H1 (cell line): ENCODE results near the gene CHRM3. TPM values are rescaled to one million over a fixed set of nuclear protein-coding genes. Genes with fewer than 3 reads are reported as not detected.

ENCODE experiments used
- CTCF ChIA-PET: fragments of 300-600 bp; sonication (Branson Sonifier 250); formaldehyde crosslinking; loops from one replicate; lab custom pipeline; 2021; ENCODE audit not compliant: partially characterized antibody; lab: Charles Lee
- POLR2A ChIA-PET: fragments of 300-600 bp; sonication (Branson Sonifier 250); formaldehyde crosslinking; loops from one replicate; lab custom pipeline; 2021; ENCODE audit warnings: inconsistent platforms; ENCODE audit not compliant: partially characterized antibody; lab: Charles Lee
- DNase-seq, 2 experiments: peaks; one replicate each; pipeline versions ENCODE4 v3.0.0 to v3.0.0-alpha.2; 2010 to 2022; ENCODE audit warnings: low spot score in 2 of 2, low read depth in 1 of 2, mixed read lengths in 1 of 2
- FAIRE-seq: peaks from 2 replicates; lab custom pipeline; 2011; peaks lifted over from hg19 to GRCh38; lab: Jason Lieb, UNC
- H2AFZ ChIP-seq: 2 replicates; pipeline ENCODE4 v1.8.1; 2012; ENCODE audit warnings: low read length, inconsistent platforms
- H2AK5ac ChIP-seq: 2 replicates; pipeline ENCODE4 v1.6.1; 2013; ENCODE audit warnings: low read depth, low read length
- H2BK120ac ChIP-seq: replicated peaks from 2 replicates; pipeline ENCODE3; 2013; ENCODE audit warnings: low read depth, low read length, inconsistent platforms
- H2BK12ac ChIP-seq: 2 replicates; pipeline ENCODE4 v1.6.1; 2013; ENCODE audit warnings: low read depth, low read length
- H2BK15ac ChIP-seq: 2 replicates; pipeline ENCODE4 v1.6.1; 2013; ENCODE audit warnings: low read length
- H2BK20ac ChIP-seq: 2 replicates; pipeline ENCODE4 v1.6.1; 2013; ENCODE audit warnings: low read length
- H2BK5ac ChIP-seq: 2 replicates; pipeline ENCODE4 v1.6.1; 2013; ENCODE audit warnings: low read depth, low read length
- H3K14ac ChIP-seq: 2 replicates; pipeline ENCODE4 v1.6.1; 2013; ENCODE audit warnings: inconsistent platforms; ENCODE audit not compliant: insufficient read length
- H3K18ac ChIP-seq: 2 replicates; pipeline ENCODE4 v1.6.1; 2013; ENCODE audit warnings: low read length; ENCODE audit errors: extremely low read depth
- H3K23ac ChIP-seq: 2 replicates; pipeline ENCODE4 v1.6.1; 2013; ENCODE audit warnings: inconsistent platforms; ENCODE audit not compliant: insufficient read length
- H3K23me2 ChIP-seq: 2 replicates; pipeline ENCODE4 v1.6.1; 2013; ENCODE audit warnings: low read depth, low read length
- H3K27ac ChIP-seq: 2 replicates; pipeline ENCODE4 v1.6.1; 2011; ENCODE audit warnings: low read depth, low read length, inconsistent platforms
- H3K27me3 ChIP-seq, 4 experiments: replicated peaks in 1 of 4; 1 replicate in 1 of 4; 2 replicates in 3 of 4; pipeline versions ENCODE4 v1.6.1 to v1.8.1; 2011 to 2013; ENCODE audit warnings: low read length in 3 of 4, mild to moderate bottlenecking in 3 of 4, inconsistent platforms in 2 of 4, mixed read lengths in 2 of 4, moderate library complexity in 1 of 4; ENCODE audit not compliant: control insufficient read depth in 3 of 4, insufficient read depth in 3 of 4; ENCODE audit errors: extremely low read depth in 1 of 4
- H3K36me3 ChIP-seq, 4 experiments: 2 replicates each; pipeline versions ENCODE4 v1.6.1 to v1.8.1; 2011 to 2013; ENCODE audit warnings: mild to moderate bottlenecking in 4 of 4, low read length in 3 of 4, moderate library complexity in 2 of 4, control low read depth in 1 of 4, inconsistent platforms in 1 of 4; ENCODE audit not compliant: insufficient read depth in 4 of 4, control insufficient read depth in 2 of 4
- H3K4ac ChIP-seq: replicated peaks from 2 replicates; pipeline ENCODE3; 2013; ENCODE audit warnings: low read length, low read depth, mixed read lengths, inconsistent platforms; ENCODE audit not compliant: insufficient read length
- H3K4me1 ChIP-seq, 4 experiments: replicated peaks in 1 of 4; 1 replicate in 1 of 4; 2 replicates in 3 of 4; pipeline versions ENCODE4 v1.6.1 to v1.8.1; 2011 to 2013; ENCODE audit warnings: low read length in 3 of 4, inconsistent platforms in 2 of 4, mixed read lengths in 1 of 4; ENCODE audit not compliant: insufficient read depth in 4 of 4, control insufficient read depth in 3 of 4
- H3K4me2 ChIP-seq, 2 experiments: 2 replicates each; pipeline versions ENCODE4 v1.6.1 to v1.8.1; 2011 to 2013; ENCODE audit warnings: low read depth in 2 of 2, low read length in 2 of 2, control low read depth in 1 of 2, inconsistent platforms in 1 of 2, mild to moderate bottlenecking in 1 of 2; ENCODE audit not compliant: insufficient read depth in 1 of 2
- H3K4me3 ChIP-seq, 4 experiments: fragments of 200-600, 300-600 bp in 1 of 4; sonication (generic), shearing (Covaris generic), sonication (Bioruptor Twin) in 1 of 4; 2 replicates each; pipeline versions ENCODE4 v1.5.1 to v1.8.1; 2011 to 2016; ENCODE audit warnings: low read length in 4 of 4, low read depth in 3 of 4, control low read depth in 2 of 4, inconsistent platforms in 2 of 4, mild to moderate bottlenecking in 2 of 4, mixed read lengths in 1 of 4, moderate library complexity in 1 of 4; ENCODE audit not compliant: insufficient read depth in 2 of 4; ENCODE audit errors: extremely low read depth in 1 of 4
- H3K56ac ChIP-seq: replicated peaks from 2 replicates; pipeline ENCODE3; 2013; ENCODE audit warnings: low read depth, mild to moderate bottlenecking, mixed read lengths, low read length, inconsistent platforms; ENCODE audit not compliant: insufficient read length
- H3K79me1 ChIP-seq: 2 replicates; pipeline ENCODE4 v1.6.1; 2013; ENCODE audit warnings: low read depth, low read length, control low read depth
- H3K79me2 ChIP-seq, 2 experiments: 2 replicates each; pipeline versions ENCODE4 v1.6.1 to v1.8.1; 2012 to 2013; ENCODE audit warnings: low read length in 2 of 2, mild to moderate bottlenecking in 2 of 2, inconsistent platforms in 1 of 2; ENCODE audit not compliant: insufficient read depth in 2 of 2, control insufficient read depth in 1 of 2
- H3K9ac ChIP-seq, 4 experiments: replicated peaks in 1 of 4; 1 replicate in 1 of 4; 2 replicates in 3 of 4; pipeline versions ENCODE4 v1.6.1 to v1.8.1; 2011 to 2013; ENCODE audit warnings: low read depth in 3 of 4, low read length in 3 of 4, control low read depth in 2 of 4, mild to moderate bottlenecking in 2 of 4, moderate library complexity in 2 of 4, inconsistent platforms in 1 of 4; ENCODE audit errors: extremely low read depth in 1 of 4
- H3K9me3 ChIP-seq, 2 experiments: 2 replicates each; pipeline versions ENCODE4 v1.6.1 to v1.8.1; 2012 to 2013; ENCODE audit warnings: mild to moderate bottlenecking in 2 of 2, moderate library complexity in 2 of 2, control low read depth in 1 of 2, inconsistent platforms in 1 of 2, low read depth in 1 of 2, low read length in 1 of 2, mixed read lengths in 1 of 2; ENCODE audit not compliant: insufficient read depth in 2 of 2
- H4K20me1 ChIP-seq, 2 experiments: replicated peaks in 1 of 2; 2 replicates each; pipeline versions ENCODE3 to v1.8.1; 2011 to 2013; ENCODE audit warnings: inconsistent platforms in 2 of 2, low read length in 2 of 2, mild to moderate bottlenecking in 1 of 2; ENCODE audit not compliant: insufficient read depth in 2 of 2, control insufficient read depth in 1 of 2
- H4K5ac ChIP-seq: 2 replicates; pipeline ENCODE4 v1.6.1; 2013; ENCODE audit warnings: low read length, low read depth, mixed read lengths, inconsistent platforms; ENCODE audit not compliant: insufficient read length
- H4K8ac ChIP-seq: 2 replicates; pipeline ENCODE4 v1.8.0; 2013; ENCODE audit warnings: mild to moderate bottlenecking, moderate library complexity, low read length, inconsistent platforms; ENCODE audit not compliant: insufficient read depth; ENCODE audit errors: extremely low read depth
- H4K91ac ChIP-seq: replicated peaks from 2 replicates; pipeline ENCODE3; 2013; ENCODE audit warnings: low read length, mixed read lengths, inconsistent platforms; ENCODE audit not compliant: insufficient read length
- BCL11A ChIP-seq, 2 experiments: IDR thresholded peaks; one replicate each; pipeline ENCODE4 v1.6.1; 2011; ENCODE audit warnings: low read depth in 2 of 2, low read length in 2 of 2, mild to moderate bottlenecking in 2 of 2
- CBX5 ChIP-seq: fragments of 300-800, 300-1000 bp; sonication (generic); IDR thresholded peaks from 2 replicates; pipeline ENCODE4 v1.7.1; 2016; ENCODE audit warnings: antibody characterized with exemption, low read length, low read depth
- CTBP2 ChIP-seq: IDR thresholded peaks from 2 replicates; pipeline ENCODE4 v1.7.0; 2011; ENCODE audit warnings: borderline replicate concordance, mild to moderate bottlenecking, moderate library complexity, mixed read lengths, low read length; ENCODE audit not compliant: insufficient read depth, insufficient read length
- EZH2 ChIP-seq: fragments of 200-600 bp; sonication (generic); IDR thresholded peaks from 2 replicates; pipeline ENCODE4 v1.7.1; 2012; ENCODE audit warnings: low read depth, mild to moderate bottlenecking, moderate library complexity, low read length, inconsistent platforms; ENCODE audit not compliant: severe bottlenecking
- NRF1 ChIP-seq: IDR thresholded peaks from 2 replicates; pipeline ENCODE4 v1.6.1; 2011; ENCODE audit warnings: mild to moderate bottlenecking, low read depth, low read length, improper control_type of control experiment
- POLR2AphosphoS5 ChIP-seq: IDR thresholded peaks from 2 replicates; pipeline ENCODE4 v1.6.1; 2011; ENCODE audit warnings: low read depth, low read length
- RAD21 ChIP-seq, 2 experiments: IDR thresholded peaks in 1 of 2; conservative IDR thresholded peaks in 1 of 2; 2 replicates each; pipeline ENCODE4 v1.6.1; 2011; ENCODE audit warnings: low read depth in 2 of 2, low read length in 2 of 2, improper control_type of control experiment in 1 of 2, inconsistent platforms in 1 of 2, mild to moderate bottlenecking in 1 of 2, moderate library complexity in 1 of 2
- RBBP5 ChIP-seq: IDR thresholded peaks from 2 replicates; pipeline ENCODE4 v1.7.1; 2012; ENCODE audit warnings: low read depth, mild to moderate bottlenecking, inconsistent platforms, low read length, moderate library complexity, borderline replicate concordance
- SIN3A ChIP-seq, 2 experiments: IDR thresholded peaks in 1 of 2; conservative IDR thresholded peaks in 1 of 2; 2 replicates each; pipeline ENCODE4 v1.6.1; 2011 to 2012; ENCODE audit warnings: low read length in 2 of 2, improper control_type of control experiment in 1 of 2, low read depth in 1 of 2, mild to moderate bottlenecking in 1 of 2
- TAF7 ChIP-seq: optimal IDR thresholded peaks from 2 replicates; pipeline ENCODE3; 2011; ENCODE audit warnings: low read depth, mild to moderate bottlenecking, inconsistent platforms, low read length, moderate library complexity, borderline replicate concordance
- whole genome bisulfite sequencing, 2 experiments: shearing (Covaris generic) in 1 of 2; methylation state at CpG; one replicate each; pipeline versions ENCODE4 v1.1.6 to v1.1.7; 2013 to 2015; ENCODE audit warnings: low lambda C conversion rate in 2 of 2, mixed read lengths in 2 of 2, inconsistent platforms in 1 of 2, low coverage in 1 of 2, missing lambda C conversion rate in 1 of 2; ENCODE audit not compliant: insufficient replicate concordance in 2 of 2, insufficient coverage in 1 of 2, insufficient read length in 1 of 2; ENCODE audit errors: extremely low coverage in 1 of 2, missing lambda C conversion rate in 1 of 2; 5-methylcytosine and 5-hydroxymethylcytosine counted together
- polyA plus RNA-seq, 7 experiments: library from polyadenylated mRNA; depleted of rRNA in 3 of 7; stranded (reverse) in 5 of 7; unstranded in 2 of 7; fragments of >200 nt in 5 of 7; fragments of 200-250 nt in 2 of 7; gene quantifications; 1 replicate in 5 of 7; 2 replicates in 1 of 7; 4 replicates in 1 of 7; pipeline versions ENCODE4 v1.2.1 to v1.2.3, GENCODE V29; 2011 to 2013; ENCODE audit warnings: missing spikeins in 2 of 7, mixed read lengths in 2 of 7
- total RNA-seq: library from RNA; stranded (reverse); fragmentation: NEBNext Ultra II Directional; extraction: Animal tissue kit (Norgen Biotek cat#: 25700); gene quantifications from 2 replicates; pipeline ENCODE4 v1.2.1, GENCODE V29; 2021
- TF ChIP-seq, protein P1 (sequence below), 3 experiments: IDR thresholded peaks; 1 replicate in 2 of 3; 2 replicates in 1 of 3; pipeline versions ENCODE4 v1.5.1 to v1.6.1; 2011; ENCODE audit warnings: low read length in 3 of 3, mild to moderate bottlenecking in 3 of 3, inconsistent platforms in 2 of 3, low read depth in 1 of 3, moderate library complexity in 1 of 3; ENCODE audit not compliant: insufficient read depth in 1 of 3; ENCODE audit errors: control extremely low read depth in 1 of 3

CHRM3 gene
- total and polyA plus RNA-seq, 2 of the 8 experiments (the other 6 are each of a cell fraction or from before 2014, with no cell fraction given) = 3.3 to 5.0 TPM

DNA sequence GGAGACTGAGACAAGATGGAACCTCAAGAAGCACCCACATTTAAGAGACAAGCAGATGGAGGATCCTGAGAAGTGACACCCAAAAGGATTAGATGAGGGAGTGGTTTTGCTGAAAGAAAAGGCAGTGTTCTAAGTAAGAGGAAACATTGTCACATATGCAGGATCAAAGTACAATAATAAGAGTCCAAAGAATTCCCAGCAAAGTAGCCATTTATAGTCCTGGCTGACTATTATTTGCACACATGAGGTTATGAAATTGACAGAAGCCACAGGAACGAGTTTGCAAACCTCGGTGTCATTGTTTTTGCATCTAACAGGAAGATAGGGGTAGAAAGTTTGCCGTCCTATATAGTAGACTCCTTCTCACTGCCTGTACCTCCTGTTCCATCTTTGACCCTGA lies 41.3 kb downstream of the CHRM3 start:
- H2AK5ac ChIP-seq = no peak overlapping the region
- no peaks in the 10 kb centered on the region for H3K9me3 ChIP-seq
- no peak overlapping the region for H3K9ac ChIP-seq
- H2BK15ac ChIP-seq = no peak overlapping the region
- H3K4ac ChIP-seq = no peak overlapping the region
- POLR2A ChIA-PET = no interaction called here
- H2BK120ac ChIP-seq = no peak overlapping the region
- no peak overlapping the region for H4K91ac ChIP-seq
- no peak overlapping the region for H3K56ac ChIP-seq
- no peak overlapping the region for H3K4me3 ChIP-seq
- H2BK5ac ChIP-seq = no peak overlapping the region
- no peak overlapping the region for H2BK20ac ChIP-seq
- no peaks in the 10 kb centered on the region; a peak in 1 of 4 replicates for H3K79me2 ChIP-seq
- 95% methylated on average over 3 of the region's 3 CpGs; no CpG with 5 or more reads in 1 of the 2 experiments for WGBS, 2 experiments
- H3K18ac ChIP-seq = no peak overlapping the region
- no peak overlapping the region for H2AFZ ChIP-seq
- CTCF ChIA-PET = no interaction called here
- no peaks in the 10 kb centered on the region; the same call in 1 of the 2 replicates for H3K23me2 ChIP-seq
- no peaks in the 10 kb centered on the region for H3K79me1 ChIP-seq
- H2BK12ac ChIP-seq = no peak overlapping the region
- H3K4me1 ChIP-seq = no peaks in the 10 kb centered on the region
- no peak overlapping the region for H3K14ac ChIP-seq
- H4K5ac ChIP-seq = no peak overlapping the region
- no peak overlapping the region for H3K23ac ChIP-seq
- no peaks in the 10 kb centered on the region for H4K20me1 ChIP-seq
- FAIRE-seq = no peak
- H3K36me3 ChIP-seq = no peaks in the 10 kb centered on the region
- no peak overlapping the region for H3K27ac ChIP-seq
- H3K4me2 ChIP-seq = no peak overlapping the region
- DNase-seq = no peak
- H4K8ac ChIP-seq = no peak overlapping the region
- no peaks in the 10 kb centered on the region for H3K27me3 ChIP-seq
- TF ChIP-seq CBX5 (no peak), SIN3A (conservative IDR thresholded peaks at IDR 0.05 in 1 of 2, IDR thresholded peaks at IDR 0.05 in 1 of 2; ENCODE audit: low read depth in 1 of 2, low read length in 2 of 2) (no peak), EZH2 (no peak), RBBP5 (no peak), RAD21 (IDR thresholded peaks at IDR 0.05 in 1 of 2, conservative IDR thresholded peaks at IDR 0.05 in 1 of 2; ENCODE audit: low read depth in 2 of 2, low read length in 2 of 2) (no peak), NRF1 (no peak), CTBP2 (no peak), BCL11A (IDR thresholded peaks at IDR 0.05; ENCODE audit: low read depth in 2 of 2, low read length in 2 of 2) (no peak), POLR2AphosphoS5 (no peak), TAF7 (no peak)
- TF ChIP-seq, protein P1, sequence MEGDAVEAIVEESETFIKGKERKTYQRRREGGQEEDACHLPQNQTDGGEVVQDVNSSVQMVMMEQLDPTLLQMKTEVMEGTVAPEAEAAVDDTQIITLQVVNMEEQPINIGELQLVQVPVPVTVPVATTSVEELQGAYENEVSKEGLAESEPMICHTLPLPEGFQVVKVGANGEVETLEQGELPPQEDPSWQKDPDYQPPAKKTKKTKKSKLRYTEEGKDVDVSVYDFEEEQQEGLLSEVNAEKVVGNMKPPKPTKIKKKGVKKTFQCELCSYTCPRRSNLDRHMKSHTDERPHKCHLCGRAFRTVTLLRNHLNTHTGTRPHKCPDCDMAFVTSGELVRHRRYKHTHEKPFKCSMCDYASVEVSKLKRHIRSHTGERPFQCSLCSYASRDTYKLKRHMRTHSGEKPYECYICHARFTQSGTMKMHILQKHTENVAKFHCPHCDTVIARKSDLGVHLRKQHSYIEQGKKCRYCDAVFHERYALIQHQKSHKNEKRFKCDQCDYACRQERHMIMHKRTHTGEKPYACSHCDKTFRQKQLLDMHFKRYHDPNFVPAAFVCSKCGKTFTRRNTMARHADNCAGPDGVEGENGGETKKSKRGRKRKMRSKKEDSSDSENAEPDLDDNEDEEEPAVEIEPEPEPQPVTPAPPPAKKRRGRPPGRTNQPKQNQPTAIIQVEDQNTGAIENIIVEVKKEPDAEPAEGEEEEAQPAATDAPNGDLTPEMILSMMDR (IDR thresholded peaks at IDR 0.05; ENCODE audit: control extremely low read depth in 1 of 3, insufficient read depth in 1 of 3, low read depth in 1 of 3, low read length in 3 of 3) = no peak
